Daoy (cell line): Measurements from ENCODE around the gene SP4. TPM values are rescaled to one million over a fixed set of nuclear protein-coding genes. Genes with fewer than 3 reads are reported as not detected.
"Not testable (repeated sequence)": the region's sequence is repeated elsewhere in the genome, so short reads cannot be mapped to it uniquely, and the experiment has no call there.

ENCODE experiments used
- DNase-seq: peaks from one replicate; pipeline ENCODE4 v3.0.0-alpha.2; 2015; ENCODE audit warnings: low read depth
- total RNA-seq: library from RNA; depleted of rRNA; stranded (reverse); fragments of >200 nt; shearing (Covaris generic); gene quantifications from 2 replicates; pipeline ENCODE4 v1.2.3, GENCODE V29; 2014; rRNA removed

The SP4 gene
- total RNA-seq, 1 experiment from 2014 or later, result 19.3 TPM

GRCh38 chr7:21524680-21525079 is 96.8 kb downstream of the SP4 start:
- DNase-seq, result no peak

GRCh38 chr7:21526007-21526406 is 98.1 kb downstream of the SP4 start:
- no peak for DNase-seq

GRCh38 chr7:21526448-21526847 is 98.6 kb downstream of the SP4 start:
- DNase-seq, result no peak

GRCh38 chr7:21532485-21532884 is 104.6 kb downstream of the SP4 start:
- DNase-seq, result not testable (repeated sequence)

DNA sequence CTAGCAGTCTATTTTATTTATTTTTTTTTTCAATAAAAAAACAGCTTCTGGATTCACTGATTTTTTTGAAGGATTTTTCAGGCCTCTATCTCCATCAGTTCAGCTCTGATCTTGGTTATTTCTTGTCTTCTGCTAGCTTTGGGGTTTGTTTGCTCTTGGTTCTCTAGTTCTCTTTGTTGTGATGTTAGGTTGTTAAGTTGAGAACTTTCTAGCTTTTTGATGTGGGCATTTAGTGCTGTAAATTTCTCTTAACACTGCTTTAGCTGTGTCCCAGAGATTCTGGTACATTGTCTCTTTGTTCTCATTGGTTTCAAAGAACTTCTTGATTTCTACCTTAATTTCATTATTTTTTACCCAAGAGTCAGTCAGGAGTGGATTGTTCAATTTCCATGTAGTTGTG is 105.8 kb downstream of the SP4 start:
- not testable (repeated sequence) for DNase-seq

GRCh38 chr7:21536445-21537118 is 108.7 kb downstream of the SP4 start:
- DNase-seq, result not testable (repeated sequence)

DNA sequence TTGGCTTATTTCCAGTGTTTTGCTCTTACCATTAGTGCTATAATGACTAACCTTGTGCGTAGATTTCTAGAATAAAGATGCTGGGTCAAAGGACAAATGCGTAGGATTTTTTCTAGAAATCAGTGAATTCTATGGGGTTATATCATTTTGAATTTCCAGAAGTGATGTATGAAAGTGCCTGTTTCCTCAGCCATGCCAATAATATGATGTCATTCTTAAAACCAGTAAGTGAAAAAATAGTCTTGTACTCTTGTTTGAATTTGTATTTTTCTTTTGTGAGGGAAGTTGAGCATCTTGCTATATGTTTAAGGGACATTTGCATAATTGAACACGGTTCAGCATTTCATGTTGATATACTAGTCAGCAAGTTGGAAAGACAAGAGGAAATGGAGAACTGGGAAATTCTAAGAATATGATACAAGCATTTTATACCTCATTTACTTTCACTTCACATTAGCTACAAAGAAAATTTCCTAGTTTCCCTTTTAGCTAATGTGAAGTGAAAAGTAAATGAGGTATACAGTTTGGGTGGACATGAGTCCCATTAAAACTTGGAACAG is 111.1 kb downstream of the SP4 start:
- no peak for DNase-seq

DNA sequence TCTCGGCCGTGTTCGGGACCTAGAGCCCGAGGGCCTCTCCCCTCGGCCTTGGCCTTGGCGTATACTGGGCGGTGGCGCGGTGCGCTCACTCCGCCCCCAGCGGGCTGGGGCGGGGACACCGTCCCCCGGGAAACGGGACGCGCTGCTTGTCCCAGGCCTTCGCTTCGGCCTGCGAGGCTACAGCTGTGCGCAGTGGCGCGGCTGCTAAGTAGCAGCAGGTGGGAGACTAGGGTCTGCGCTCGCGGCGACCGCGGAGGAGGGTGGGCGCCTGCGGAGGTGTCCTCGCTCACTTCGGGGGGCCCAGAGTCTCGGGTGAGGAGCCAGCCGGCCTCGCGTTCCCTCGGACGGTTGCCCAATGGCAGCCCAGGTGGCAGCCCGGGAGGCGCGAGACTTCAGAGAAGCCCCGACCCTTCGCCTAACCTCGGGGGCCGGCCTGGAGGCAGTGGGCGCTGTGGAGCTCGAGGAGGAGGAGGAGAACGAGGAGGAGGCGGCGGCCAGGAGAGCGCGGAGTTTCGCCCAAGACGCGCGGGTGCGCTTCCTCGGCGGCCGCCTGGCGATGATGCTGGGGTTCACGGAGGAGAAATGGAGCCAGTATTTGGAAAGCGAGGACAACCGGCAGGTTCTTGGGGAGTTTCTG is 115.1 kb downstream of the SP4 start, which contains the start of gene DNAH11:
TSS of gene DNAH11 (plus strand) at position 149 of the 637 bp plus-strand sequence. CDS start at position 356, 207 bp downstream.
- DNase-seq, result peak; percentile 84

DNA sequence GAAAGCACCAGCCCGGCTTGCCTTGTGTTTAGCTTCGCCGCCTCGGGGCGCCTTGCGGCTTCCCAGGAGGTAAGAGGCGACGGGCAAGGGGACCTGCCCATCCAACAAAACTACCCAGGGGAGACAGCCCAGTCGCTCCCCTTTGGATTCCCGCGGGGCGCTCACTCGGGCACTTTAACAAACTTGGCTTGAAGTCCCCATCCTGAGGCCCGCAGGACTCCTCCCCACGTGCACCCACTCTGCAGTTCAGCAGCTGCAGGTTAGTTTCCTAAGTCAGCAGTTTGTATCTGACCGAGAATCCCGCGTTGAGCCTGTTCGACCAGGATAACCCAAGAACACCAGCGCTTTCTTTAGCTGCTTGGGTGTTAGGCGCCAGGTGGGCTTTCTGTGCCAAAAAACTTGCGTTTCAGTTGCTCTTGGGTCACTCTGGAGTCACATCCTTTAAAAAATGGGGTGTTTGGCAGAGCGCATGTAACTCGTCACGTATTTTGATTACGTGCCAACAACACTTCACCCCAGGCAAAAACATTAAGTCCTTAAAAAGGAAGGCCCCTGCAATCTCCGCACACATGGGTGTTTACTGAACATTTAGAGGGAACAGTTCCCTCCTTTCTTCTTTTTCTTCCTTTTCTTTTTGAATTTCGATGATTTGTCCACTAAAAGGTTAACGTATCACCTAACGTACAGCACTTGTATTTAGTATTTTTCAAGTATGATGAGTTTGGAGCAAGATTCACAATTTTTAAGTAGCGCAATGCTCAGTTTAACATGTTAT is 115.8 kb downstream of the SP4 start:
- DNase-seq, result peak; percentile 43

DNA sequence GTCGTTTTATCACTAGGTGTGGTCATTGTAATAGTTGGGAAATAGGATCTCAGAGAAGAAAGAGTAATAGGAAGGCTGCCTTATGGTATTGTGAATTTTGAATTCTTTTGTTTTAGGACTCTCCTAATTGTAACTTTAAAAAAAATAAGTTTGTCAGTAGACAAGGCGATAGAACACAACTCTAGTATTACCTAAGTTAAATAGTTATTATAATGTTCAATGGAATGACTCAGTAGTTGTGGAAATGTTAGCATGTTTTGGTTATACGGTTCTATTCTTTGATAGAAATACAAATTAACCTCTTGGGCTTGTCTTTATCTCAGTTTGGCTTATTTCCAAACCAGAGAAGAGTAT is 116.4 kb downstream of the SP4 start:
- no peak for DNase-seq

DNA sequence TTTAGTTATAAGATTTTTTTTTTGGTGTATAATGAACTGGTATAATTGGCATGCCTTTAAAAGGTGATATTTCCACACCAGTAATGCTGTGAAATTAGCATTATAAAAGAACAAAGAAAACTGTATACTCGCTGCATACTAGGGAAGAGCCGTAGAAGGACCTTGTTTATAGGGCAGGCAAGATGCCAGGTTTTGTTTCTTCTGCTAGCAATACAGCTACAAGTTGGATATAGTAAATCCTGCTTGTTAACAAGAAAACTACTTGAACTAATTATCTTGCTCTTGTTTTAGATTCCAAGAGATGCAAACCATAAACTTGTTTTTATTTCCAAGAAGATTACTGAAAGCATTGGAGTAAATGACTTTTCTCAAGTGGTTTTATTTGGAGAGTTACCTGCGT is 116.8 kb downstream of the SP4 start:
- no peak for DNase-seq

DNA sequence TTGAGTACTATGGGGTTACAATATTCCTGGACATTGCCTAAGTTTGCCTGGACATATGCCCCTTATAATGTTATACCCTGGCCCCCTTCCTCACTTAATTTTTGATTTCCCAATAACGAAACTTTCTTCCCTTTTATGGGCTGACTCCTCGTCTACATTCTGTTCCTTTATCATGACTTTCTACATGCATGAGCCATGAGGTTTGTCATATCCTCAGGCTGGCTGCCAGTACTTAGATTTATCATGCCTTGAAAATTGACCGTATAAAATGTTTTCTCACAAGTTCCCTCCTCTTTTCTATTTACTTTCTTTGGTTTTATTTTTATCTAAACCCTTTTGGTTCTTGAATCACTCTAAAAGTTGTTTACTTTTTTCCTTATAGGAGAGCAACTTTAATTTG is 119.6 kb downstream of the SP4 start:
- peak; percentile 34 for DNase-seq

GRCh38 chr7:21548491-21548890 is 120.6 kb downstream of the SP4 start:
- peak; percentile 58 for DNase-seq

DNA sequence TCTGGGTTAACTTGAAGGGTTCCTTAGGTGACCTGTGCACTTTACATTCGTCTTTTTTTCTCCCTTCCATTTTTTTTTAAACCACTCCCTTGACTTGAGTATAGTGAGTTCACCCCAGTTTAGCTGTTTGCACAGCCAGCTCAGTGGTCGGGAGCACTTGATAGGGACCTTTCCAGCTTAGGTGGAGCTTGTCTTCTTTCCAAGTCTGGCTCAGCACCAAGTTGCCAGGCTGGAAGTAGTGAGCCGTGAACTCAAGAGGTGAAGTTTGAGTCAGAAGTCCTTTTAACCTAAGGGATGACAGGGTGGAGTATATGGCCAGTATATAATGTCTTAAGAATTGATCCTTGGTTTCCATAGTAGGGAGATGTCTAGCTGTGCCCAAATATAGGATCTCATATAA is 122.2 kb downstream of the SP4 start:
- no peak for DNase-seq

GRCh38 chr7:21550821-21551531 is 123.1 kb downstream of the SP4 start:
- no peak for DNase-seq

DNA sequence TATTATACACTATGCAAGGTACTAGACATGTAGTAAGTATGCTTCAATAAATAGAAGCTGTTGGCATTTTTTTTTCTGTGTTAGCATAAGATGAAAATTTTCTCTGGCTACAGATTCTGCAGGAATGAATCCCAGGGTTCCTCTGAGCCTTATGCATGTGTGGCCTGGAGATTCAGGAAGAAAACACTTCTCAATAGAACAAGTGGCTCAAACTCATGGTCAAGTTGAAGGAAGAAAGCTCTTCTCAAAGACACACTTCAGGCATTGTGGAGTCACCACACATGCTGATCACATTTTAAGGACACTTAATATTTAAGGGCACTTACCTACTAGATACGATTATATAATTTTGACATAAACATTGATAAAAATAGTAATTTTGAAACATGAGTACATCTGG is 134.5 kb downstream of the SP4 start:
- no peak for DNase-seq

Other genes with a start within 250 kb of the SP4 start
- 24.4 and 30.2 TPM in 2 replicates for gene DNAH11, start 115.0 kb downstream of the SP4 start, total RNA-seq